CD4-positive, alpha-beta T cell (primary cell): ENCODE data around the gene TP53BP2. TPM values are rescaled to one million over a fixed set of nuclear protein-coding genes. Genes with fewer than 3 reads are reported as not detected.
"Not testable (repeated sequence)": the region's sequence is repeated elsewhere in the genome, so short reads cannot be mapped to it uniquely, and the experiment has no call there.

Experiments used
- ATAC-seq: fragments of 200-7000 bp; cut with Tn5 transposase; one replicate; pipeline ENCODE4 v1.10.0; 2022; ENCODE audit warnings: mild to moderate bottlenecking; ENCODE audit not compliant: poor library complexity
- CTCF ChIA-PET: fragments of 350-600 bp; sonication (Branson Sonifier 250); formaldehyde crosslinking; loops from one replicate; lab custom pipeline; 2021; ENCODE audit warnings: antibody characterized with exemption, inconsistent platforms; lab: Charles Lee
- POLR2A ChIA-PET: fragments of 350-600 bp; sonication (Branson Sonifier 250); formaldehyde crosslinking; loops from one replicate; lab custom pipeline; 2021; ENCODE audit warnings: antibody characterized with exemption, inconsistent platforms; lab: Charles Lee
- DNase-seq, 14 experiments: peaks; one replicate each; pipeline ENCODE4 v3.0.0-alpha.2; 2013 to 2020; ENCODE audit warnings: mixed read lengths in 2 of 14
- H3K27ac ChIP-seq, 2 donors: one replicate each; pipeline versions ENCODE4 v1.5.1 to v1.7.0; 2013; ENCODE audit warnings: low read length in 2 of 2, low read depth in 1 of 2, mild to moderate bottlenecking in 1 of 2
- H3K27me3 ChIP-seq, 2 experiments: 1 replicate in 1 of 2; 2 replicates in 1 of 2; pipeline versions ENCODE4 v1.6.1 to v1.7.0; 2013; ENCODE audit warnings: low read length in 2 of 2, control low read depth in 1 of 2, mild to moderate bottlenecking in 1 of 2, moderate library complexity in 1 of 2; ENCODE audit not compliant: insufficient read depth in 2 of 2, control insufficient read depth in 1 of 2
- H3K36me3 ChIP-seq: one replicate; pipeline ENCODE4 v1.6.1; 2013; ENCODE audit warnings: low read length, control low read depth; ENCODE audit not compliant: insufficient read depth
- H3K4me1 ChIP-seq: one replicate; pipeline ENCODE4 v1.6.1; 2013; ENCODE audit warnings: low read length, control low read depth; ENCODE audit not compliant: insufficient read depth
- H3K4me3 ChIP-seq: one replicate; pipeline ENCODE4 v1.5.1; 2013; ENCODE audit warnings: mild to moderate bottlenecking, low read length, moderate library complexity
- H3K9me3 ChIP-seq, 2 experiments: 1 replicate in 1 of 2; 2 replicates in 1 of 2; pipeline versions ENCODE4 v1.6.1 to v1.7.0; 2013; ENCODE audit warnings: low read length in 2 of 2, mild to moderate bottlenecking in 2 of 2, control low read depth in 1 of 2, moderate library complexity in 1 of 2; ENCODE audit not compliant: control insufficient read depth in 1 of 2, insufficient read depth in 1 of 2
- H3K27ac Mint-ChIP-seq: one replicate; pipeline ENCODE4 v1.8.0; 2020; ENCODE audit warnings: mixed read lengths
- H3K27me3 Mint-ChIP-seq: one replicate; pipeline ENCODE4 v1.8.0; 2021; ENCODE audit warnings: mixed read lengths
- H3K36me3 Mint-ChIP-seq: one replicate; pipeline ENCODE4 v1.8.0; 2021; ENCODE audit warnings: low read depth, mixed read lengths
- H3K4me1 Mint-ChIP-seq: one replicate; pipeline ENCODE4 v1.8.0; 2021; ENCODE audit warnings: low read depth, mixed read lengths
- H3K4me3 Mint-ChIP-seq: one replicate; pipeline ENCODE4 v1.8.0; 2020; ENCODE audit warnings: mild to moderate bottlenecking, mixed read lengths
- H3K9me3 Mint-ChIP-seq: one replicate; pipeline ENCODE4 v1.8.0; 2020; ENCODE audit warnings: mixed read lengths
- intact Hi-C, 2 experiments: fragments of 100-400 bp; cut with DNase I in 1 of 2; cut with micrococcal nuclease in 1 of 2; formaldehyde crosslinking; loops; one replicate each; pipeline versions ENCODE4 v1.15.1 to v1.9.0; 2023 to 2025; cut with DNase I, micrococcal nuclease
- polyA plus RNA-seq, 2 donors: library from polyadenylated mRNA; unstranded; fragments of 120-200 nt; gene quantifications; one replicate each; pipeline ENCODE4 v1.2.1, GENCODE V29; 2013
- total RNA-seq, 174 experiments: library from RNA in 2 of 174; stranded (reverse) in 2 of 174; gene quantifications; one replicate each; pipeline ENCODE4 v1.2.3 and lab custom pipeline; 2021 to 2026
- TF ChIP-seq, protein P1 (sequence below): fragments of 200-600 bp; IDR thresholded peaks from one replicate; pipeline ENCODE4 v1.8.0; 2022; ENCODE audit warnings: antibody characterized with exemption, mild to moderate bottlenecking

Gene TP53BP2, protein sequence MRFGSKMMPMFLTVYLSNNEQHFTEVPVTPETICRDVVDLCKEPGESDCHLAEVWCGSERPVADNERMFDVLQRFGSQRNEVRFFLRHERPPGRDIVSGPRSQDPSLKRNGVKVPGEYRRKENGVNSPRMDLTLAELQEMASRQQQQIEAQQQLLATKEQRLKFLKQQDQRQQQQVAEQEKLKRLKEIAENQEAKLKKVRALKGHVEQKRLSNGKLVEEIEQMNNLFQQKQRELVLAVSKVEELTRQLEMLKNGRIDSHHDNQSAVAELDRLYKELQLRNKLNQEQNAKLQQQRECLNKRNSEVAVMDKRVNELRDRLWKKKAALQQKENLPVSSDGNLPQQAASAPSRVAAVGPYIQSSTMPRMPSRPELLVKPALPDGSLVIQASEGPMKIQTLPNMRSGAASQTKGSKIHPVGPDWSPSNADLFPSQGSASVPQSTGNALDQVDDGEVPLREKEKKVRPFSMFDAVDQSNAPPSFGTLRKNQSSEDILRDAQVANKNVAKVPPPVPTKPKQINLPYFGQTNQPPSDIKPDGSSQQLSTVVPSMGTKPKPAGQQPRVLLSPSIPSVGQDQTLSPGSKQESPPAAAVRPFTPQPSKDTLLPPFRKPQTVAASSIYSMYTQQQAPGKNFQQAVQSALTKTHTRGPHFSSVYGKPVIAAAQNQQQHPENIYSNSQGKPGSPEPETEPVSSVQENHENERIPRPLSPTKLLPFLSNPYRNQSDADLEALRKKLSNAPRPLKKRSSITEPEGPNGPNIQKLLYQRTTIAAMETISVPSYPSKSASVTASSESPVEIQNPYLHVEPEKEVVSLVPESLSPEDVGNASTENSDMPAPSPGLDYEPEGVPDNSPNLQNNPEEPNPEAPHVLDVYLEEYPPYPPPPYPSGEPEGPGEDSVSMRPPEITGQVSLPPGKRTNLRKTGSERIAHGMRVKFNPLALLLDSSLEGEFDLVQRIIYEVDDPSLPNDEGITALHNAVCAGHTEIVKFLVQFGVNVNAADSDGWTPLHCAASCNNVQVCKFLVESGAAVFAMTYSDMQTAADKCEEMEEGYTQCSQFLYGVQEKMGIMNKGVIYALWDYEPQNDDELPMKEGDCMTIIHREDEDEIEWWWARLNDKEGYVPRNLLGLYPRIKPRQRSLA
- 100 to 1,000 TPM; 104 to 119 TPM for total RNA-seq
- polyA plus RNA-seq (2013, experiment 1 of 2), result 18.3 TPM
- polyA plus RNA-seq (2013, experiment 2 of 2), result 22.4 TPM
- 57.3 to 468 (median 118) reads per million in 172 experiments for total RNA-seq (lab: John Stamatoyannopoulos, UW)

DNA sequence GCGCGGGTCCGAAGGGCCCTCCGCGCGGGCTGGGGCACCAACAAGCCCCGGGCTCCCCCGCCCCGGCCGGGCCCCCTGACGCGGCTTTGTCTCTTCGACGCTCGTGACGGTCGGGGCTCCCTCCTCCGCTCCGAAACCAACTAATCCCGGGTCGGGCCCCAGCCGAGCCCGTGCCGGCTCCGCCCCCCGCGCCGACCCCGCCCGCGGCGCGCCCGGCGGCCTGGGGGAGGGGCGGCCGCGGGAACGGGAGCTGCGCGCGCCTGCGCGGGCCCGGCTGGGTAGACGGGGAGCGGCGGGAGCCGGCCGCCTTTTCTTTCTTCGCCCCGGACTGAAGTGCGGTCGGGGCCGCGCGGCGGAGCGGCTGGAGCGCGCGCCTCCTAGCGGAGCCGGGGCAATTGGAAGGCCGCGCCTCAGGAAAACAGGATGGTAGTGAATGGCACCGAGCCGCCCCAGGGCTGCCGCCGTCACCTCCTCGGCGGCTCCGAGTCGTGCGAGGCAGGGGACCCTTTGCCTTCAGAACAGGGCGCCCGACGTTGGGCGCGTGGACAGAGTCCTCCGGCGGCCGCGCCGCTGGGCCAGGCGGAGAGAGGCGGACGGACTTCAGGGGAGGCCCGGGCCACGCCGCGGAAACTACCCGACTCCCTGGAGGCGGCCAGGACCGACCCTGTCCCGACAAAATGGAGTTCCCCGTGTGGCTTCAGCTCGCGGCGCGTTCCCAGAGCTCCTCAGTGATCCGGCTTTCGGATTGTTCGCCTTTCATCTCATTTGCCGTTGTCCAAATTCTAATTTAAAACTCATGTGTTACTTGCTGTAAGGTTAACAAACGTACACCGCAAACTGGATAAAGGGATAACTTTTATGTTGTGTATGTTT is at the start of gene TP53BP2:
TP53BP2 (minus strand) TSS at position 138 of the 873 bp plus-strand sequence. CDS start 267 bp downstream, outside the sequence.
- no peaks in the 10 kb centered on the region for H3K9me3 Mint-ChIP-seq
- H3K9me3 ChIP-seq, result no peaks in the 10 kb centered on the region
- intact Hi-C loops, result loop anchor here (2.0 to 10.0 kb wide), 6 partner anchors 31 to 1579 kb away; partner anchors contain the start of genes CAPN2 (in 1 of the 2), CNIH4 (in 1 of the 2), LBR (in 1 of the 2) and WDR26 (in 1 of the 2)
- H3K4me1 ChIP-seq, result peaks cover 30% of the 10 kb centered on the region
- peak within 1 kb of the TSS; percentile 74 for H3K4me3 ChIP-seq
- peak within 1 kb of the TSS; percentile 100 for H3K27ac Mint-ChIP-seq
- no peaks in the 10 kb centered on the region for H3K27me3 ChIP-seq
- peak within 1 kb of the TSS; percentile 99 for H3K4me3 Mint-ChIP-seq
- DNase-seq (peak; percentile 68 to 94 (median 83)), ATAC-seq (peak; percentile 82)
- TF ChIP-seq, protein P1, sequence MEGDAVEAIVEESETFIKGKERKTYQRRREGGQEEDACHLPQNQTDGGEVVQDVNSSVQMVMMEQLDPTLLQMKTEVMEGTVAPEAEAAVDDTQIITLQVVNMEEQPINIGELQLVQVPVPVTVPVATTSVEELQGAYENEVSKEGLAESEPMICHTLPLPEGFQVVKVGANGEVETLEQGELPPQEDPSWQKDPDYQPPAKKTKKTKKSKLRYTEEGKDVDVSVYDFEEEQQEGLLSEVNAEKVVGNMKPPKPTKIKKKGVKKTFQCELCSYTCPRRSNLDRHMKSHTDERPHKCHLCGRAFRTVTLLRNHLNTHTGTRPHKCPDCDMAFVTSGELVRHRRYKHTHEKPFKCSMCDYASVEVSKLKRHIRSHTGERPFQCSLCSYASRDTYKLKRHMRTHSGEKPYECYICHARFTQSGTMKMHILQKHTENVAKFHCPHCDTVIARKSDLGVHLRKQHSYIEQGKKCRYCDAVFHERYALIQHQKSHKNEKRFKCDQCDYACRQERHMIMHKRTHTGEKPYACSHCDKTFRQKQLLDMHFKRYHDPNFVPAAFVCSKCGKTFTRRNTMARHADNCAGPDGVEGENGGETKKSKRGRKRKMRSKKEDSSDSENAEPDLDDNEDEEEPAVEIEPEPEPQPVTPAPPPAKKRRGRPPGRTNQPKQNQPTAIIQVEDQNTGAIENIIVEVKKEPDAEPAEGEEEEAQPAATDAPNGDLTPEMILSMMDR, result peak; percentile 61
- no peaks in the 10 kb centered on the region for H3K36me3 ChIP-seq
- H3K4me1 Mint-ChIP-seq, result peaks cover 43% of the 10 kb centered on the region
- peaks cover 11% of the 10 kb centered on the region for H3K36me3 Mint-ChIP-seq
- ChIA-PET POLR2A (interaction anchor here (0.6 to 3.8 kb wide), 23 partner anchors 10 to 1931 kb away, joined by 3 to 78 read pairs (median 5); partner anchors contain the start of genes AIDA, BROX, DEGS1 and SRP9), CTCF (interaction anchor here (0.6 to 4.6 kb wide), 12 partner anchors 11 to 134 kb away, joined by 3 to 38 read pairs (median 4); no protein-coding TSS in a partner anchor)
- H3K27ac ChIP-seq, result peak within 1 kb of the TSS; percentile 84 to 93
- H3K27me3 Mint-ChIP-seq, result no peaks in the 10 kb centered on the region

DNA sequence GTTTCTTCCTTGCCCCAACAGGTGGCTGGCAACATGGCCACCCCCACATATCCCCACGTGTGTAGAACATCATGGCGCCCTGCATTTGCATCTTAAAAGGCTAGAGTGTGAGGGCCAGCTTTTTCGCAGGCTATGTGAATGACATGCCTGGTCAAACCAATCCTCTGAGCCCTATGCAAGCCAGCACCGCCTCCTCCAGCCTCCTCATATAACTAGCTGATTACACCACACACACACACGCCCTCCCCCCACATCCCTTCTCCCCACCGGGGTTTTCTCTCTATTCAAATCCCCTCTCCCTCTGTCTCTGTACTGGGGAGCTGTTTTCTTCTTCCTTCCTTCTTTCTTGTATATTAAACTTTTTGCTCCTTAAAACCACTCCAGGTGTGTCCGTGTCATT is 44.7 kb upstream of the TP53BP2 start:
- intact Hi-C loops, POLR2A ChIA-PET, H3K4me3 Mint-ChIP-seq, H3K4me3 ChIP-seq, H3K9me3 Mint-ChIP-seq, H3K27ac Mint-ChIP-seq, CTCF ChIA-PET, H3K27me3 ChIP-seq, H3K27me3 Mint-ChIP-seq, H3K27ac ChIP-seq, ATAC-seq, H3K4me1 Mint-ChIP-seq, H3K4me1 ChIP-seq, H3K36me3 ChIP-seq, H3K36me3 Mint-ChIP-seq, H3K9me3 ChIP-seq, DNase-seq: not testable (repeated sequence)

DNA sequence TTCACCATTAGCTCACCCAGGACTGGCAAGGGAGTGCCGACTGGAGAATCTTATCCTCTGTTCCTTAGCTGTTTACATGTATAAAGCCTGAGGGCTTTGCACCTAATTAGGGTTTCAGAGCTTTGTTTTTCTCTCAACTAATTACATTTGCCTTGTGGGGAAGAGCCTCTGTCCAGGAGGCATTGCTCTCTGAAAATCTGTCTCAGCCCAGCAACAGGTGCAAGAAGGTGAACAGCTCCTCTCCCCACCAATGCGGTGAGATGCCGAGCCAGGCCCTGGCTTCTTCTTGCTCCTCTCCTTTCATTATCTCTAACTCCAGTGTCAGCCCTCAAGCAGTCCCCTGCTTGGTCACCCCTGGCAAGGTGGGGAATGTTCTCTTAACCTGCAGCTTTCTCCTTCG is 43.6 kb upstream of the TP53BP2 start:
- H3K9me3 Mint-ChIP-seq, H3K27ac ChIP-seq, CTCF ChIA-PET, H3K27me3 Mint-ChIP-seq, ATAC-seq, H3K4me1 Mint-ChIP-seq, H3K36me3 ChIP-seq, DNase-seq, H3K27ac Mint-ChIP-seq, intact Hi-C loops, H3K36me3 Mint-ChIP-seq, H3K4me3 Mint-ChIP-seq, H3K4me3 ChIP-seq, H3K27me3 ChIP-seq, POLR2A ChIA-PET, H3K9me3 ChIP-seq, H3K4me1 ChIP-seq: not testable (repeated sequence)
